HG03066 (cell line): ENCODE results near the gene CCDC106.

Source experiments
- ATAC-seq: cut with Tn5 transposase; IDR thresholded peaks from one replicate; pipeline ENCODE4 v1.9.1; 2021; ENCODE audit warnings: low read depth; ENCODE audit not compliant: unreplicated experiment

CCDC106 gene

GRCh38 chr19:55649268-55650125, 1.5 kb downstream of the CCDC106 start:
- ATAC-seq, result no peak

- ATAC-seq, result no peak
Measured at GRCh38 chr19:55650126-55650557, 2.1 kb downstream of the CCDC106 start.

GRCh38 chr19:55650602-55651230, 2.7 kb downstream of the CCDC106 start:
- ATAC-seq, result no peak

GRCh38 chr19:55651236-55651635, 3.2 kb downstream of the CCDC106 start:
- ATAC-seq, result no peak

GRCh38 chr19:55652311-55653128, 4.5 kb downstream of the CCDC106 start:
- no peak for ATAC-seq

GRCh38 chr19:55653651-55654322, 5.8 kb downstream of the CCDC106 start:
- ATAC-seq, result peak; percentile 38

GRCh38 chr19:55654323-55654867, 6.4 kb downstream of the CCDC106 start:
- peak; percentile 51 for ATAC-seq

- peak; percentile 35 for ATAC-seq
Measured at GRCh38 chr19:55654868-55655647, 7.0 kb downstream of the CCDC106 start, which contains the start of gene U2AF2. U2AF2 (plus strand) TSS chr19:55655035; CDS start chr19:55655105, 70 bp downstream.

GRCh38 chr19:55655648-55656040, 7.6 kb downstream of the CCDC106 start:
- ATAC-seq, result no peak

- ATAC-seq, result no peak
Measured at GRCh38 chr19:55656552-55656951, 8.5 kb downstream of the CCDC106 start.

- no peak for ATAC-seq
Measured at GRCh38 chr19:55656988-55657747, 9.2 kb downstream of the CCDC106 start.

- ATAC-seq, result no peak
Measured at GRCh38 chr19:55658846-55659459, 10.9 kb downstream of the CCDC106 start.

- no peak for ATAC-seq
Measured at GRCh38 chr19:55659822-55660221, 11.8 kb downstream of the CCDC106 start.

- no peak for ATAC-seq
Measured at GRCh38 chr19:55660404-55660803, 12.4 kb downstream of the CCDC106 start.

- ATAC-seq, result no peak
Measured at GRCh38 chr19:55660991-55661390, 13.0 kb downstream of the CCDC106 start.

GRCh38 chr19:55661826-55662225, 13.8 kb downstream of the CCDC106 start:
- ATAC-seq, result no peak

GRCh38 chr19:55663846-55664536, 16.0 kb downstream of the CCDC106 start:
- ATAC-seq, result no peak
